Cerebellar cortex (tissue), 1 donor: Measurements from ENCODE around the gene ORC3.
"Not testable (repeated sequence)": the region's sequence is repeated elsewhere in the genome, so short reads cannot be mapped to it uniquely, and the experiment has no call there.

ENCODE experiments used
- DNase-seq: peaks from one replicate; pipeline ENCODE4 v3.0.0-alpha.2; 2015; ENCODE audit warnings: low spot score

Gene ORC3

DNA sequence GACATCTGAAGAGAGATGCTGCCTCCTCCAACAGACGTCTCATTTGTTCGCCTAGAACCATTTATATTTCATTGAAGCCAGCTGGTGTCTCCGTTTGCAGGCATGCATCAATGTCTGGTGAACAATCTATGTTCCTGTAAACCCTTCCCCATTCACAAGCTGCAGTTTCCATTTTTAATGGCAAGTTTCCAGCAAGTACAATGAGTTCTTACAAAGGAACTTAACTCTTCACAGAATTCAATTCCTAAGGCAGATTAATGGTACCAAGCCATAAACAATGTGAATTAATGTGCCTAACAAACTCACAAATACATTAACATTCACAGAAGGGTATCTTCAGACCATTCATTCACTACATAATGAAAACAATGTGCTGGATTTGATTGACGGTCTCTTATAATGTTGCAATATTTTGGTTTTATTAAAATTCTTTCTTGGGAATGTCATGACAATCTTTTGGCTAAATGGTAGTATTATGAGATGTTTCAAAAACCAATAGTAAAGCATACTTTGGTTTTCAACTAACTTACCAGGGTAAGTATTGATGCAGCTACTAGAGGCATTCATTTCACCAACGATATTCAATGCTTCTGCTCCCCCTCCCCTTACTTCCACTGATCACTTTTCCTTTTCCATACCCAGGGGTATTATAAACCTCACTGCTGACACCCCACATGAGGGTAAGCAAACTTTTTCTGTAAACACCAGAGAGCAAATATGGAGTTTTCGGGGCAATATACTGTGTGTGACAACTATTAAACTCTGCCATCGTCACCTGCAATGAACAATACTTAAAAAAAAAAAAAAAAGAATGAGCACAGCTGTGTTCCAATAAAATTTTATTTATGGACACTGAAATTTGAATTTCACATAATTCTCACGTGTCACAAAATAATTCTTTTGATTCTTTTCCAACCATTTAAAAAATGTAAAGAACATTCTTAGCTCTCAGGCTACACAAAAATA lies 107.9 kb downstream of the ORC3 start:
- peak; percentile 45 for DNase-seq

- no peak for DNase-seq
Measured at GRCh38 chr6:87698547-87699006, 108.6 kb downstream of the ORC3 start.

DNA sequence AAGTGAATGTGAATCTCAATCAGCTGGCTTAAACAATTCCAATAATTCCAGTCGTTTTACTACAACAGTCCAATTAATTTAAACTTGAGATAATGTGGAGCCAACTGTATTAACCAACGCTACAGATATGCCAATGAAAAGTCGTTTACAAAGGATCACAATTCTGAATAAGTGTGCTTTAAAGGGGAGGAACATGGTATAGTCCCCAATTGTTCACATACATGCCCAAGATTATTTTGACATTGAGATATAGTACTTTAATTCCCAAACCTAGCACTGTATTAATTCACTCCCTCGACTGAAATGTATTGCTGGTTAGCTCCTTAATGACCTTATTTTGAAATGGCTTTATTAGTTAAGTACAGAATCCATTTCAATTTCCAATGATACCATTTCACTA lies 109.6 kb downstream of the ORC3 start:
- DNase-seq = no peak

GRCh38 chr6:87700397-87701343 lies 110.7 kb downstream of the ORC3 start:
- DNase-seq = peak; percentile 30

- DNase-seq = no peak
Measured at GRCh38 chr6:87701344-87701675, 111.4 kb downstream of the ORC3 start.

GRCh38 chr6:87701676-87702588 lies 112.0 kb downstream of the ORC3 start, which contains the start of gene AKIRIN2:
TSS of gene AKIRIN2 (minus strand) at chr6:87702233. CDS start at chr6:87701684, 549 bp downstream.
- peak; percentile 99 for DNase-seq

DNA sequence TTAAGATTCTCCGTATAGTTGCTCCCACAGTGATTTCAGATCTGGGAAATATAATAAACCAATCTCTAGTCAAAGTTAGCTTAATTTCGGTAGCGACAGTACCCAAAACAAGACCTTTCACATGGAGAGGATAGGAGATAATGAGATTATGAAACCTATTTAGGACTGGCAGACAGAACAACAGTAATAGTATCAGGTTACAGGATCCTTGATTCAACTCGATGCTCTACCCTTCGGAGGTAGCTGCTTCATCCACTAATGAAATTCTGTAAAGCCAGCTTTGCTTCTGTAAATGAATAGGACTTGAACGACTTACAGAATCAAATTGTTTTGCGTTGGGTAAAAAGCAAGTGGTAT lies 112.6 kb downstream of the ORC3 start:
- no peak for DNase-seq

DNA sequence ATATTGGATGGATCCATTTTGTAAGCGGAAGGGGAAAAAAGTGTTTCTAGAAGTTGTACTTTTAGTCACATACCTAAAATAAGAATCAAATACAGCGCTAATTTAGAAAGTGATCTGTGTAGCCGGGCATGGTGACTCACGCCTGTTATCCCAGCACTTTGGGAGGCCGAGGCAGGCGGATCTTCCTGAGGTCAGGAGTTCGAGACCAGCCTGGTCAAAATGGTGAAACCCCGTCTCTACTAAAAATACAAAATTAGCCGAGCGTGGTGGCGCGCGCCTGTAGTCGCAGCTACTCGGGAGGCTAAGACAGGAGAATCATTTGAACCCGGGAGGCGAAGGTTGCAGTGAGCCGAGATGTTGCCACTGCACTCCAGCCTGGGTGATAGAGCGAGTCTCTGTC lies 113.1 kb downstream of the ORC3 start:
- not testable (repeated sequence) for DNase-seq

DNA sequence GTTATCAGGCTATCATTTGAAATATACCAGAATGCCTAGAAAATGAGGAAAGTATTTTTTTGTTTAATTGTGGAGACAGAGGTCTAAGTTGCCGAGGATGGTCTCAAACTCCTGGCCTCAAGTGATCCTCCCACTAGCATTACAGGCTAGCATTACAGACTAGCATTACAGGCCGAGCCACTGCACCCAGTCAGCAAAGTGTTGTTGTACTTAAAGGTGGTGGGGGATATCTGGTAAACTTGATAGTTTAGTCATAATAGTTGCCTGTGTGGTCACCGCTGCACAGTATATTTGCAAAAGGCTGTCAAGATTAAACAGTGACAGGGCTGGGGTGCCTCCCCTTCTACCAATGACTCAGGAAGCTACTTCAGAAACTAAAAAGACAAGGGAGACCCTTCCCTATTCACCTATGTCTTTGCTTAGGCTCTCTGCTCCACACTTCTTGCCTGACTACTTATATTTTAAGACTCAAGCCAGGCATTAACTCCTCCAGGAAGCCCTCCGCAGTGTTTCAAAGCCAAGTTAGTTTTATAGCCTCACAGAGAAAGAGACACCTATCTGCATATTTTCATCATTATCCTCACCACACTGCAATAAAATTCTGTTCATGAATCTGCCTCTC lies 115.2 kb downstream of the ORC3 start:
- DNase-seq = no peak

GRCh38 chr6:87706187-87706966 lies 116.4 kb downstream of the ORC3 start:
- DNase-seq = no peak

DNA sequence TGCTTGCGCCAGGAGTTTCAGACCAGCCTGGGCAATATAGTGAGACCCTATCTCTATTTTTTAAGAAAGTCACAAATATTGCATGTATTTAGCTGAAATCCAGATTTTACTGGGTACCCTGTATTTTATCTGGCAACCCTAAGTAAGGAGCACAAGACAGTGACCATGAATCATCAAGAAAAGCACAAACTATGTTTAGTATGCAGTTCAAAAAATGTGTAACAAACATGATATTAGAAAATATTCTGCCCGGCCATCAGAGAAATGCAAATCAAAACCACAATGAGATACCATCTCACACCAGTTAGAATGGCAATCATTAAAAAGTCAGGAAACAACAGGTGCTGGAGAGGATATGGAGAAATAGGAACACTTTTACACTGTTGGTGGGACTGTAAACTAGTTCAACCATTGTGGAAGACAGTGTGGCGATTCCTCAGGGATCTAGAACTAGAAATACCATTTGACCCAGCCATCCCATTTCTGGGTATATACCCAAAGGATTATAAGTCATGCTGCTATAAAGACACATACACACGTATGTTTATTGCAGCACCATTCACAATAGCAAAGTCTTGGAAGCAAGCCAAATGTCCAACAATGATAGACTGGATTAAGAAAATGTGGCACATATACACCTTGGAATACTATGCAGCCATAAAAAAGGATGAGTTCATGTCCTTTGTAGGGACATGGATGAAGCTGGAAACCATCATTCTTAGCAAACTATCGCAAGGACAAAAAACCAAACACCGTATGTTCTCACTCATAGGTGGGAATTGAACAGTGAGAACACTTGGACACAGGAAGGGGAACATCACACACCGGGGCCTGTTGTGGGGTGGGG lies 118.9 kb downstream of the ORC3 start:
- not testable (repeated sequence) for DNase-seq

DNA sequence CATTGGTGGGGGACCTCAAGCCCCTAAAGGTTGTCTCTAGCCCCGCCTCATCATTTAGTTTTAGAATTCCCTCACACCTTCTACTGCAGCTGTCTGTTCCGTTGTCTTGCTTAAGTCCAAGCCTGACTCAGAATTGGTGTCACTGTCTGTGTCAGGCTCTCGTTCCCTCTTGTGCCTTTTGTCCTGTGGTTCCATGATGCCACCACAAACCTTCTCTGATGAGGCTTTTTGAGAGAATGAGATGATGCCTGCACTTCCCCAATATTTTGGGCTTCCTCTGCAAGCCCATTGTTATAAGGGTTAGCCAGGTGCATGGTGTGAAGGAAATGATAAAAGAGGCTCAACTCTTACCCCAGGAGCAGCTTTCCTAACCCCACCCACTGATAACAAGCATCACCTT lies 120.2 kb downstream of the ORC3 start:
- no peak for DNase-seq

DNA sequence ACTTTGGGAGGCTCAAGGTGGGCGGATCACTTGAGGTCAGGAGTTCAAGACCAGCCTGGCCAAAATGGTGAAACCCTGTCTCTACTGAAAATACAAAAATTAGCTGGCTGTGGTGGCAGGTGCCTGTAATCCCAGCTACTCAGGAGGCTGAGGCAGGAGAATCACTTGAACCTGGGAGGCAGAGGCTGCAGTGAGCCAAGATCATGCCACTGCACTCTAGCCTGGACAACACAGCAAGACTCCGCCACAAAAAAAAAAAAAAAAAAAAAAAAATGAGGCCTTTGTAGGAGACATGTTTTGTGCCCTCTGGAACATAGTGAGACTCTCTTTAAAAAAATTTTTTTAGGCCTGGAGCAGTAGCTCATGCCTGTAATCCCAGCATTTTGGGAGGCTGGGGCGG lies 122.8 kb downstream of the ORC3 start:
- not testable (repeated sequence) for DNase-seq

- no peak for DNase-seq
Measured at GRCh38 chr6:87714093-87714842, 124.3 kb downstream of the ORC3 start.
